DOHH2 (cell line): ENCODE data around the gene HAT1.

Experiments used
- CTCF ChIP-seq: fragments of 200-600 bp; sonication (generic); IDR thresholded peaks from one replicate; pipeline ENCODE4 v1.5.1; 2014; ENCODE audit warnings: antibody characterized with exemption, mild to moderate bottlenecking, low read depth, low read length; ENCODE audit not compliant: poor library complexity, severe bottlenecking
- EZH2phosphoT487 ChIP-seq: fragments of 200-600 bp; sonication (generic); IDR thresholded peaks from 2 replicates; pipeline ENCODE4 v1.6.1; 2017; ENCODE audit warnings: borderline replicate concordance, mild to moderate bottlenecking, antibody characterized with exemption, low read length, moderate library complexity, mixed read lengths

GRCh38 chr2:172000696-172001361 is 78.6 kb downstream of the HAT1 start:
- TF ChIP-seq CTCF (no peak), EZH2phosphoT487 (no peak)
